ENCODE results near the gene PTPRT. TPM values are rescaled to one million over a fixed set of nuclear protein-coding genes. Genes with fewer than 3 reads are reported as not detected.

The PTPRT gene
- total RNA-seq, 2 donors from 2014 or later: not detected

DNA sequence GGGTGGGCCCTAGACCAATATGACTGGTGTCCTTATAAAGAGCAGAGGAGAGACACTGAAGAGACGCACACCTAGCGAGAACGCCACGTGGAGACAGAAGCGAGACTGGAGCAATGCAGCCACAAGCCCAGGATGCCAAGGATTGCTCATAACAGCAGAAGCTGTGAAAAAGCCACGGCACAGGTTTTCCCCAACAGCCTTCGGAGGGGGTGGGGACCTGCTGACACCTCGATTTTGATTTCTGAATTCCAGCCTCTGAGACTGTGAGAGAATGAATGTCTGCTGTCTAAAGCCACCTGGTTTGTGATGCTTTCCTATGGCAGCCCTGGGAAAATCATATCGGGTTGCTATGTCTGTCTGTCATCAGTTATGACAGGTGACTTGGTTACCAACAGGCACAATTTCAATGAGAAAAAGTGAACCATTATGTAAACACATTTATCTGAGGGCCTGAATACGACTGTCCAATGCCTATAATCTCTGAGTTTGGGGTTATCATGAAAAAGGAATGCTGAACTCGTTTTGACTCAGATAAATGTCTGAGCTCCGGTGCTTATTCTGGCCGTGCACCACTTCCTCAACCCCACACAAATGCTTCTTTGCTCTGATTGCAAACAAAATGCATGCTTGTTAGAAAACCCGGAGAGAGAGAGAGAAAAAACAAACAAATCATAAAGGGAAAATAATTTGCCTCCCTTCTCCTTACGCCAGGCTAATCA lies 769.7 kb downstream of the PTPRT start:
- H3K36me3 Mint-ChIP-seq (ENCODE audit: low read depth): no peaks in the 10 kb centered on the region
- H3K9me3 Mint-ChIP-seq: no peaks in the 10 kb centered on the region
- ATAC-seq (replicated peaks): no peak
- no peak overlapping the region for H3K27ac Mint-ChIP-seq
- H3K27me3 Mint-ChIP-seq: no peaks in the 10 kb centered on the region
- H3K4me1 Mint-ChIP-seq: no peaks in the 10 kb centered on the region
- no peak overlapping the region for H3K4me3 Mint-ChIP-seq

DNA sequence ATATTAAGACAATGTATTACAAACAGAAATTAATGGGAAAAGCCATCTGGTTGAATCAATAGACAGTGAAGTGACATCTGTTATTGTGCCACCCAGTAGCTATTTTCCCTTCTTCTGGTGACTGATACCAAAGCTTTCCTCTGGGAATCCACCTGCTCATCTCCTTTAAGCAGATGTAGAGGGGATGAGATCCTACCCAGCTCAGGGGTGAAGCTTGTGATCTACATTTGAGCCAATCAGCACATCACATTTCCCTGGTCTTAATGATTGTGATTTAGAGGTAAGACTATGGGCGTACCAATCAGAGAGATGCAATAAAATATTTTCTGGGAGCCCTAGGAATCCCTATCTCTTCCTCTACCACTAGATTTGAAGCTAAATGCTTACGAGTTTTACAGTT lies 782.9 kb downstream of the PTPRT start:
- no peaks in the 10 kb centered on the region for H3K9me3 Mint-ChIP-seq
- no peak overlapping the region for H3K27ac Mint-ChIP-seq
- H3K4me1 Mint-ChIP-seq: no peaks in the 10 kb centered on the region
- no peaks in the 10 kb centered on the region for H3K36me3 Mint-ChIP-seq (ENCODE audit: low read depth)
- no peaks in the 10 kb centered on the region for H3K27me3 Mint-ChIP-seq
- H3K4me3 Mint-ChIP-seq: no peak overlapping the region
- no peak for ATAC-seq (replicated peaks)

DNA sequence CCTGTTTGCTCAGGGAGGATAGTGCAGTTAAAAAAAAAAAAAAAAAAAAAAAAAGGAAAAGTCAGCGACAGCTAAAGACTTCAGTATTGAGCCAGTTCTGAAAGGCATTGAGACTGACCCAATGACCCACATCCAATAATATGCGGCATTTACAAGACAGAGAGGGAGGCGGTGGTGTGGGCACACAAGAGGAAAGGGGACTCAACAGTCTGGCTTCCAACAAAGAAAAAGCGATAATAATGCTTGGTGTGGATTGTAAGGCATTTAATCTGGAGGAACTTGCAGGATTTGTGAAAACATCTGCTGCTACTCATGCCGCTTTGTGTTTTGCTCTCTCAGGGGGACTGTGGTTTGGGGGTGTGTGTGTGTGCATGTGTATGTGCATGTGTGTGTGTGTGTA lies 787.3 kb downstream of the PTPRT start:
- Mint-ChIP-seq H3K4me3 (no peak overlapping the region), H3K27me3 (no peaks in the 10 kb centered on the region), H3K4me1 (no peaks in the 10 kb centered on the region), H3K36me3 (ENCODE audit: low read depth) (no peaks in the 10 kb centered on the region), H3K27ac (no peak overlapping the region), H3K9me3 (peaks cover 4% of the 10 kb centered on the region)
- ATAC-seq (replicated peaks): no peak

DNA sequence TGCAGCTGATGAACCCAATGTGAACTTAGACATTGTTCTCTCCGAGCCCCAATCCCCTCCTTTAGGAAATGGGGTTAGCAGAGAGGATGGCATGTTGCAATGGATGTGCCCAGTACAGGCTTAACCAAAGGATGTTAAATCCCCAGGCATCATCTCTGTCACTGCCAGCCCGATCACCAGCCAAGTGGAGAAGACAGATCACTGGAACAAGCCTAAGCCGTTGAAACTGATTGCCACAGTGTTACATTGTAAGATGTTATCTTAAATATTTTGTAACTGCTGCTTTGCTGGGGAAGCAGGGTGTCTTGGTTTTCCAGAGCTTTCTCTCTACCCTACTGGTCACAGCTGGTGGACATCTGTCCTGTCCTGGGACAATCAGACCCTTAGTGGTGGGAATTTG lies 788.1 kb downstream of the PTPRT start:
- no peak overlapping the region for H3K27ac Mint-ChIP-seq
- no peak overlapping the region for H3K4me3 Mint-ChIP-seq
- peaks cover 4% of the 10 kb centered on the region for H3K9me3 Mint-ChIP-seq
- no peaks in the 10 kb centered on the region for H3K27me3 Mint-ChIP-seq
- no peak for ATAC-seq (replicated peaks)
- H3K36me3 Mint-ChIP-seq (ENCODE audit: low read depth): no peaks in the 10 kb centered on the region
- H3K4me1 Mint-ChIP-seq: no peaks in the 10 kb centered on the region

DNA sequence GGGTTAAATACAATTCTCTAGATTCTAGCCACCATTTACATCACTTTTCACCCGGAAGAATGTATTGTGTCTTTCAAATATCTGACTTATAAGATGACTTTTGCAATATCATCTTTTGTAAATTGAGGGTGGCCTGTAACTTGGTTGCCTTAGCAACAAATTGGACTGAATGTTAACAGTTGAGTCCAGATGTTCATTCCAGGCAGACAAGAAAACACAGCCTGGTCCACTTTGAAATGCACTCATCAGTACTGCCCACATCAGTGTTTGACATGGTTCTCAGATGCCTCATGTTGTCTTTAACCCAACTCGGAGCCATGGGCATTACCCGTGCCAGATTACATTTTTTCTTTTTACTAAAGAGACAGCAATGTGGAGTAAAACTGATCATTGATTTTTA lies 789.9 kb downstream of the PTPRT start:
- no peak overlapping the region for H3K27ac Mint-ChIP-seq
- no peak overlapping the region for H3K4me3 Mint-ChIP-seq
- H3K4me1 Mint-ChIP-seq: no peaks in the 10 kb centered on the region
- H3K9me3 Mint-ChIP-seq: peaks cover 4% of the 10 kb centered on the region
- no peaks in the 10 kb centered on the region for H3K27me3 Mint-ChIP-seq
- ATAC-seq (replicated peaks): no peak
- no peaks in the 10 kb centered on the region for H3K36me3 Mint-ChIP-seq (ENCODE audit: low read depth)

DNA sequence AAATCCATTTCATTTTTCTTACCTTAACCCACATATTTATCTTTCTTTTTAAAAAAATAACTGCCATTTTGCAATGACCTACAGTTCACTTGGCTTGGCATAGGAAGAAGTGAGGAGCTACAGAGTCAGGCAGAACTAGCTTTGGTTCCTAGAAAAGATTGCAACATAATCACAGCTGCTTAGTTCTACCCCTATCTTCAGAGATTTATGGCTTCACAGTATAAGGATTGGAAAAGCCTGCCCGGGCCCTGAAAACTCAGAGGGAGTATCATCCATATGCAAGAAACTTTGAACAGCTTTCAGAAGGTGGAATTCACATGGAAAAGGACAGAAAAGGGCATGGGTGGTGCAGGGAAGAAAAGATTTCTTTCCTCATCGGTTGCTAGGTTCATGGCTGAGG lies 797.3 kb downstream of the PTPRT start:
- peaks cover 3% of the 10 kb centered on the region for H3K9me3 Mint-ChIP-seq
- no peak for ATAC-seq (replicated peaks)
- H3K27ac Mint-ChIP-seq: no peak overlapping the region
- H3K27me3 Mint-ChIP-seq: no peaks in the 10 kb centered on the region
- no peak overlapping the region for H3K4me3 Mint-ChIP-seq
- H3K36me3 Mint-ChIP-seq (ENCODE audit: low read depth): no peaks in the 10 kb centered on the region
- no peaks in the 10 kb centered on the region for H3K4me1 Mint-ChIP-seq

DNA sequence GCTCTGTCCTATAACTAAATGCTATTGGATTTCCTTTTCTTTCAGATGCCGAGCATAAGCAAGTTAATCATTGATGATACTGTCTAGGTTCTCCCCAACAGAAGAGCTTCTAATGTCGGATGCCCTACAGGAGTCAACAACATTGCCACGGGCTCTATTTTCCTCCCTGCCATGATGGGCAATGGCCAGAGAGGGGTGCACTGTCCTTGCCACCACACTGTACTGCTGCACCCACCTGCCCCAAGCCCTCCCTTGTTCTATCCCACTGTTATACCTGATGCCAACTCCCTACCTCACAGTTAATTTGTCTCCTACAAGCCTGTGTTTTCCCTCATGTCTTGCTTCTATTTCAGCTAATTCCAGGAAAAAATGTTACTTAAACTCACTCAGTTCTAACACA lies 797.9 kb downstream of the PTPRT start:
- Mint-ChIP-seq H3K4me1 (no peaks in the 10 kb centered on the region), H3K27me3 (no peaks in the 10 kb centered on the region), H3K27ac (no peak overlapping the region), H3K9me3 (peaks cover 6% of the 10 kb centered on the region), H3K36me3 (ENCODE audit: low read depth) (no peaks in the 10 kb centered on the region), H3K4me3 (no peak overlapping the region)
- ATAC-seq (replicated peaks): no peak

DNA sequence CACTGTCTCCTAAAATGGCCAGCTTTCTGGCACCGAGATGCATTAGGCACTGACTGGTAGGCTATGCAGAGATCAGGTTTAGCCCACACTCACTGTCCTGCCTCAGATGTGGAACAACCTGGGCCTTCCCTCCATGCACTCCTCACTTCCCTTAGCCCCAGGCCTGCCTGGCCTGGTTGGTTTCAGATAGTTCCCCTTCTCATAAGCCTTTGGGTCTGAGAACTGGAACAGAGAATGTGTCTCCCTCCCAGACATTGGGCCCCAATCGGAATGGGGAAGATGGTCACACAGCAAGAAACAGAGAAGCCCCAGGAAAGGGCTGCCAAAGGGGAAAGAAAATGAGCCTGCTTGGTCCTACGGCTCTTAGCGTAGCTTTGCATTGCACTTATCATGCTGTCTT lies 809.4 kb downstream of the PTPRT start:
- Mint-ChIP-seq H3K4me3 (no peak overlapping the region), H3K9me3 (peaks cover 14% of the 10 kb centered on the region), H3K36me3 (ENCODE audit: low read depth) (no peaks in the 10 kb centered on the region), H3K27ac (no peak overlapping the region), H3K4me1 (no peaks in the 10 kb centered on the region), H3K27me3 (no peaks in the 10 kb centered on the region)
- no peak for ATAC-seq (replicated peaks)

DNA sequence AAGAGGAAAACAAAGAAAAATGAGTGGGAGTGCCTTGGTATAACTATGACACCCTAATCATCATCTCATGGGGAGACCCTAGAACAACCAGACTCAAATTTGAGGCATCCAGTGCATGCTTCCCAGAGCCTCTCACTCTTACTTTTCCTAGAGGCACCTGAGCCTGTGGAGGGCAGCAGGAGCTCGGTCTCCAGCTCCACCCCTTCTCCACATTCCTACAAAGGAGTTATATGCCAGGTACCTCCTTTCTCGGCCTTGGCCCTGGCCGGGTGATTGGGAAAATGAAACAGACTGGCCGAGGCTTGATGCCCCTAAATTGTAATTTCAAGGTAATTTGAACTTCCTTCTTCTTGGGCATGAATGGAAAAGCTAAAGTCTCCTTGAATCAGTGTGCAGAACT lies 810.3 kb downstream of the PTPRT start:
- Mint-ChIP-seq H3K27ac (no peak overlapping the region), H3K27me3 (no peaks in the 10 kb centered on the region), H3K9me3 (peaks cover 8% of the 10 kb centered on the region), H3K4me1 (no peaks in the 10 kb centered on the region), H3K4me3 (no peak overlapping the region), H3K36me3 (ENCODE audit: low read depth) (no peaks in the 10 kb centered on the region)
- no peak for ATAC-seq (replicated peaks)

DNA sequence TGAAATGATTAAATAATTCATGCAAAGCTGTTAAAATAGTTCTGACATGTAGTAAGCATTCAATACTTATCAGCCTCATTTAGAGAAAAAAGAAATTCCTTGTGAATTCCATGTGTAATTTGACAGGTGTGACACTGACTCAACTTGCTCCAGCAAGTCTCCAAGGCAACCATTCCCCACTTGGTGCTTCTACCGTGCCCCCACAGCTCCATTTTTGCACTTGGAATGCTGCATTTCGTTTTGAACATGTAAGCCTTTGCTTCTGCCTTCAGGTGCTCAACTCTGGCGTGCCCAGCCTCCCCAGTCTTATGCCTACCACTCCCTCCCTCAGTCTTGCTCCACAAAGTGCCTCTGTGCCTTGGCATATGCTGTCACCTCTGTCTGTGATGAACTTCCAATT lies 810.9 kb downstream of the PTPRT start:
- no peak for ATAC-seq (replicated peaks)
- no peaks in the 10 kb centered on the region for H3K36me3 Mint-ChIP-seq (ENCODE audit: low read depth)

DNA sequence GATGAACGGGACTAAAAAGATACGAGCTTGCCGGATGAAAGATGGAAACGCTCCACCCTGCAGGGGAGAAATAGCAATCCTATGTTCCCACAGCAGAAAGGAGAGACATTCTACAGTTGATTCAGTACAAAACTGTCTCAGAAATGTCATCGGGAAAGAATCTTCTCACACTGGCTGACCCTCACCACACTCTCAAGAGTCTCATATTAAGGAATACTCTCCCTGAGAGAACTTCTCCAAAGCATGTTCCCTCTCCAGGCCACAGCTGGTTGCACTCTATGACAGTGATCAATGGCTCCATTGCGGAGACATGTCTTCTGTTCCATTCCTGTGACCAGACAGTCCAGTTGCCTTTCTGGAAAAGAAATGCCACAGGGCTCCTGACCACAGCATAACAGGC lies 813.6 kb downstream of the PTPRT start:
- Mint-ChIP-seq H3K27ac (no peak overlapping the region), H3K4me1 (no peaks in the 10 kb centered on the region), H3K27me3 (no peaks in the 10 kb centered on the region), H3K4me3 (no peak overlapping the region), H3K9me3 (peaks cover 5% of the 10 kb centered on the region), H3K36me3 (ENCODE audit: low read depth) (no peaks in the 10 kb centered on the region)
- no peak for ATAC-seq (replicated peaks)

More for the DNA sequence above, 810.9 kb downstream of the PTPRT start:
- Mint-ChIP-seq H3K4me3 (no peak overlapping the region), H3K27me3 (no peaks in the 10 kb centered on the region), H3K27ac (no peak overlapping the region), H3K4me1 (no peaks in the 10 kb centered on the region), H3K9me3 (peaks cover 8% of the 10 kb centered on the region)

DNA sequence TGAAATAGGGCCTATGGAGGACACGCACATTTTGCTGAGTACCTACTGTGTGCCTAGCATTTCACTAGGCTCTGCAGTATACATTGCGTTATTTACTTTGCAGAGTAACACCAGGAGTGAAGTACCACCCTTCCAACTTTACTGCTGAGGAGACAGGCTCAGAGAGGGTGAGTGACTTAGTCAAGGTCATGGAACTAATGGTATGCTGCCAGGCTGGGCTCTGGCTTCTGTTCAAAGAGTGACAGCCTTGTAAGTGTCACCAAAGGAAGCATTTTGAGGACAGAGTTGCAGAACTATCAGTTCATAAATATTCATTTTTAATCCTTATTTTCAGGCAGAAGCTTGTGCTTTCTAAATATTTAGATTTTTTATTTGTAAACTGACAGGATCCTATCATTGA lies 816.7 kb downstream of the PTPRT start:
- H3K4me1 Mint-ChIP-seq: no peaks in the 10 kb centered on the region
- no peak for ATAC-seq (replicated peaks)
- H3K27me3 Mint-ChIP-seq: no peaks in the 10 kb centered on the region
- no peak overlapping the region for H3K27ac Mint-ChIP-seq
- H3K4me3 Mint-ChIP-seq: no peak overlapping the region
- no peaks in the 10 kb centered on the region for H3K9me3 Mint-ChIP-seq
- H3K36me3 Mint-ChIP-seq (ENCODE audit: low read depth): no peaks in the 10 kb centered on the region

DNA sequence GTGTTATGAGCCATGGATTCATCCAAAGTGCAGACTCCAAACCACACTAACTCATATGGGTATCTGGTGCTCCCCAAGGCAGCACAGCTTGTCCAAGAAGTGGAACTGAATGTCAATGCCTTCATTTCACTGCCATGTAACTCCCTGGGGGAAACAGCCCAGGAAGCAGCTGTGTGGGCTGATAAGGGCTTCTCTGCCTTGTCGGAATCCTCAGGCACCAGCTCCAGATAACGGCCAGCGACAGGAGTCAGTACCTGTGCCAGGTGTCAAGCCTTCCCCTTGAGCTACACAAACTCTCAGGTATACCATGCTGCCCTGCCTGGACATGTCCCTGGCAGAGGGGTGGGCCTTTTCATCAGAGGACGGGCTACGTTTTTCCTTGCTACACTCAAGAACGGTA lies 819.6 kb downstream of the PTPRT start:
- peaks cover 3% of the 10 kb centered on the region for H3K27me3 Mint-ChIP-seq
- H3K27ac Mint-ChIP-seq: no peak overlapping the region
- H3K36me3 Mint-ChIP-seq (ENCODE audit: low read depth): no peaks in the 10 kb centered on the region
- peaks cover 9% of the 10 kb centered on the region for H3K9me3 Mint-ChIP-seq
- ATAC-seq (replicated peaks): no peak
- H3K4me3 Mint-ChIP-seq: no peak overlapping the region
- H3K4me1 Mint-ChIP-seq: no peaks in the 10 kb centered on the region

DNA sequence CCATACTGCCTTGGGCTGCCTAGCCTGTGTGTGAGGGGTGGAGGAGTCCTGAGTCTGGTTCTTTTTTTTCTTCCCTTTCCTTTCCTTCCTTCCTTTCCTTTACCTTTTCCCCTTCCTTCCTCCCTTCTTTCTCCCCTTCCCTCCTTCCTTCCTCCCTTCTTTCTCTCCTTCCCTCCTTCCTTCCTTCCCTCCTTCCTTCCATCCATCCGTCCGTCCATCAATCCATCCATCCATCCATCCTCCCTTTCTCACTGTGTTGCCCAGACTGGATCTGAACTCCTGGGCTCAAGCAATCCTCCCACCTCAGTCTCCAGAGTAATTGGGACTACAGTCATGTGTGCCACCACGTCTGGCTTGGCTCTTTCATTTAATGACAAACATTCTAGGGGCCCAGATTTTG lies 820.8 kb downstream of the PTPRT start:
- peaks cover 9% of the 10 kb centered on the region for H3K9me3 Mint-ChIP-seq
- no peaks in the 10 kb centered on the region for H3K36me3 Mint-ChIP-seq (ENCODE audit: low read depth)
- H3K4me1 Mint-ChIP-seq: no peaks in the 10 kb centered on the region
- peaks cover 3% of the 10 kb centered on the region for H3K27me3 Mint-ChIP-seq
- ATAC-seq (replicated peaks): no peak
- H3K4me3 Mint-ChIP-seq: no peak overlapping the region
- H3K27ac Mint-ChIP-seq: no peak overlapping the region

DNA sequence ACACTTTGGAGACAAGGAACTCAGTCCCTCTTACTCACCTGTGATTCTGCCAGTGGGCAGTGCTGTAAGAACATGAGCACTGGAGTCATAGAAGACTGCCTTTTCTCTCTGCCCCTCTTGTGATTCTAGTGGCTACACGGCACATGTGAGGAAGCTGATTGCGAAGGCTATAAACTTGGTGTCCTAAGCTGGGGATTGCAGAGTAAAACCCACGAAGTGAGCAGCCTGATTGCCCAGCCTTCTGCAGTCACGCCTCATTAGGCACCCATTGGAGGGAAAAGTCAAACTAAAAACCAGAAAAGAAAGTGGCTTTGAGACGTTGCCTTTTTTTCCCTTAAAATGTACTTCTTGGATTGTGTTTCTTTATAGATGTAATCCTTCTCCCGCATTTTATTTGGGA lies 823.1 kb downstream of the PTPRT start:
- Mint-ChIP-seq H3K4me1 (no peaks in the 10 kb centered on the region), H3K9me3 (peaks cover 9% of the 10 kb centered on the region), H3K27me3 (peaks cover 3% of the 10 kb centered on the region), H3K36me3 (ENCODE audit: low read depth) (no peaks in the 10 kb centered on the region), H3K27ac (no peak overlapping the region), H3K4me3 (no peak overlapping the region)
- ATAC-seq (replicated peaks): no peak

DNA sequence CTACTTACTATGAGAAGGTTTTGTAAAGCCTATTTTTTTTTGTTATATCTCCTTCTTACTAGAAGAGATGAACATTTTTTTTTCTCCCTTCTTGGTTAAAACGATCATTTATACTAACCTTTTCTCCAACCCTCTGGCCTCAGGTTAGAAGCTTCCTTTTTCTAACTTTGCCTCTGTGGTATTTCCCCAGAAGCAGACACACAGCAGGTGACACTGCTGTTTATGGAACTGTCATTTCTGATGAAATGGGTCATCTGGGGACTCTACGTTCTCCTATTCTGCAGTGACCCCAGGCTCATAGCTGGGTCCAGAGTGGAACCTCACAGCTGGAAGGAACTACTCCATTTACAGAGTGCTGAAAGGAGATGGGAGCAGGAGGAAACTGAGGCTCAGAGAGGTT lies 825.3 kb downstream of the PTPRT start:
- ATAC-seq (replicated peaks): no peak
- Mint-ChIP-seq H3K27ac (no peak overlapping the region), H3K4me3 (no peak overlapping the region), H3K9me3 (peaks cover 9% of the 10 kb centered on the region), H3K27me3 (peaks cover 3% of the 10 kb centered on the region), H3K36me3 (ENCODE audit: low read depth) (no peaks in the 10 kb centered on the region), H3K4me1 (no peaks in the 10 kb centered on the region)
